Glomerular endothelial cell (primary cell): Measurements from ENCODE around the gene GPC6. TPM values are rescaled to one million over a fixed set of nuclear protein-coding genes. Genes with fewer than 3 reads are reported as not detected.

Experiments
- DNase-seq: peaks from one replicate; pipeline ENCODE4 v3.0.0-alpha.2; 2011; ENCODE audit warnings: low read depth, low spot score; ENCODE audit errors: extremely low read depth
- total RNA-seq: library from RNA; depleted of rRNA; stranded (reverse); fragments of >200 nt; gene quantifications from 2 replicates; pipeline ENCODE4 v1.2.3, GENCODE V29; 2015

GPC6 gene
- total RNA-seq, 1 donor from 2014 or later = 11.0 TPM

GRCh38 chr13:93765811-93766210 is 539.2 kb downstream of the GPC6 start:
- DNase-seq = no peak

- no peak for DNase-seq
These were observed 540.1 kb downstream of the GPC6 start for GRCh38 chr13:93766719-93767118.

- DNase-seq = no peak
These were observed 540.7 kb downstream of the GPC6 start for GRCh38 chr13:93767180-93767916.

- no peak for DNase-seq
These were observed 541.4 kb downstream of the GPC6 start for GRCh38 chr13:93767917-93768409.

DNA sequence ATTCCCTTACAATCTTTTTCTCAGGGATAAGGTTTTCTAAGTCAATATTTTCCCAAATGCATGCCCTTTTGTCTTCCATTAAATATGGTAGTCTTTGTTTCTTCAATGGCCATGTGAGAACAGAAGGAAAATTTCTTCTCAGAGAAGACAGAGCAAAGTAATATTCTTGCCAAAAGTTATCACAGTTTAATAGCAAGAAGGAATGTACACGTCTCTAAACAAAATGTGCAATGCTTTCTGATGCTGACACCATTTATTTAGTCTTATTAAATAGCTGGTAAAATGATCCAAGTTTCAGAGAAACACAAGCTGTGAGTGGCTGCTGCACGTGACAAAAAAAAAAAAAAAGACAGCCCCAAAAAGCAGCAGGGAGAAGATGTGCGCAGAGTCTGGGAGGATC is 542.5 kb downstream of the GPC6 start:
- no peak for DNase-seq

GRCh38 chr13:93769607-93770006 is 543.0 kb downstream of the GPC6 start:
- no peak for DNase-seq

DNA sequence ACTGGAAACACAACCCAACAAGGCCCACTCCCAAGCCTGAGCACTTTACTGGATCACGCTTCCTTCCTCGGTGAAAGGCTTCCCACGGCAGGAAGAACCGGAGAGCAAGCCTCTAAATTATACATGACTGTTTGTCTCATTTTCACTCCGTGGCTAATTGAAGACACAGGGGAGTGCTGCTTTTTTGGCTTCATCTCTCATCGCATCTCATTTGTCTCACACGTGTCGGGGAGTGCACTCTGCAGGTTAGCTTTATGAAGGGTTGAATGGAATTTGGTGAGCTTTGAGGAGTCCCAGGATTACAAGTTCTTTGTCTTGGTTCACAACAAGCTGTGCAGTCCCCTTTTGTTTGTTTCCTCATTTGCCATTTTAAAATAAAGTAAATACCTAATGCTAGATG is 544.6 kb downstream of the GPC6 start:
- DNase-seq = no peak

DNA sequence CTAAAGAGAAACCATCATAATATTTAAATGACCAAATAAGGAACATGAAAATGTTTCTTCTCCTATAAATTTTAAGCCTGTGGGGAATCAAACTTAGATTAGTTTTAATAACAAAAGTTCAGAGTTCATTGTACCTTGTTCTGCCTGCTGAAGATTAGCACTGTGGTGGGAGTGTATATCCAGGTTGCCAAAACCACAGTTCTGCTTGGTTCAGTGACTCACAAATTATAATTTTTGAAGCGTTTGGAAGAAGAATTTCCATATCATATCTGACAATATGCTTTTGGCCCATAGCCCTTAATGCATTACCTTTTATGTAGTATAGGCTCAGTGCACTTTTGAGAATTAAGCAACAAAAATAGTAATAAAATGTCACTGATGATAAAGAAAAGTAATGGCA is 545.2 kb downstream of the GPC6 start:
- no peak for DNase-seq

DNA sequence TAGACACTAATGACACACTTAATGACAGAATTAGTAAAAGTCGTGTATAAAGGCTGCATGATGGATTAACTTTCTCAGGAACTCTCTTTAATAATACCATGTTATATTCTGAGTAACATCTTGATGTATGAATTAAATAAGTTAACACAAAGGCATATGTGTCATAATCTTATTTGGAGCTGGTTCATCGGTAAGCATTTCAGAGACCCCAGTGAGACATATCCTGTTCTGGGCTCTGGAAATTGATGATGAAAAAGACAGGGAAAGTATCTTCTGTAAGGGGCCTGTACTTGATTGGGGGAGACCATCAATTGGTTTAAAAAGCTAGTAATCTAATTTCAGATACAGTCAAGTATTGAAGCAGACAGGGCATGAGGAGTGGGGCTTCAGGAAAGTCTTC is 547.9 kb downstream of the GPC6 start:
- DNase-seq = no peak

GRCh38 chr13:93775027-93775426 is 548.4 kb downstream of the GPC6 start:
- DNase-seq = no peak

GRCh38 chr13:93775507-93776108 is 549.0 kb downstream of the GPC6 start:
- no peak for DNase-seq

GRCh38 chr13:93776936-93777335 is 550.3 kb downstream of the GPC6 start:
- DNase-seq = no peak

- DNase-seq = no peak
These were observed 550.9 kb downstream of the GPC6 start for GRCh38 chr13:93777504-93777903.

DNA sequence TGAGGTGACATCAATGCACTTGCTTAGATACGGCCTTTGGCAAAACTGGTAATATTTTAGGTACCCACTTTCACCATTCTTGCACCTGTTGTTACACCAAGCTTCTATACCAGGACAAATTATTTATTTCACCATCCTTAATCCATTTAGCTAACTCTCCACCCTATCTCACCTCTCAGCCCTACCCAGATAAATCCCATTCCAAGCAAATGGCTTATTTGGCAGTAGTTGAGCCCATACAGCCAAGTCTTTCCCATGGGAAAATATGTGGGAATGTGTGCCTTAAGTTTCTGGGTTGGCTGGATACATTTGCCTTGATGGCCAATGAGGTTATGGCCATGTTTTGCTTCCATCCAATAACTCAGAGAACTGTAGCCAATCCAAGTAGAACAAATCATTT is 551.9 kb downstream of the GPC6 start:
- DNase-seq = no peak

DNA sequence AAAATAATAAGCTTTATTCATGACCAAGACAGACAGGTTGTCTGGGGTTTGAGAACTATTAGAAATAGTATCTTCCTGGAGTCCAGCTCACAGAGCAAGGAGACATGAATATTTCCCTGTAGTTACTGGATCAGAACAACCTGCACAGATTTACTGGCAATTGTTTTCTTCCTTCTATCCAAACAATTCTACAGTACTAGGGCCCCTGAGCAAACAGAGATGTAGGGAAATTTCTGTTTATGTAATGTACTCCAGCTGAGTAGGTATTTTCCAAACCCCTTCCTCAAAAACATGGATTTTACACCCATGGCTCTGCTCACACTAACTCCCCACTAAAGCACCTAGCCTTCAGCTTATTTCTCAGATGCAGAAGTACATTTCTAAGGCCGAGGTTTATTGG is 557.6 kb downstream of the GPC6 start:
- no peak for DNase-seq

GRCh38 chr13:93786846-93787489 is 560.4 kb downstream of the GPC6 start:
- no peak for DNase-seq

- DNase-seq = no peak
These were observed 561.8 kb downstream of the GPC6 start for GRCh38 chr13:93788456-93788855.

DNA sequence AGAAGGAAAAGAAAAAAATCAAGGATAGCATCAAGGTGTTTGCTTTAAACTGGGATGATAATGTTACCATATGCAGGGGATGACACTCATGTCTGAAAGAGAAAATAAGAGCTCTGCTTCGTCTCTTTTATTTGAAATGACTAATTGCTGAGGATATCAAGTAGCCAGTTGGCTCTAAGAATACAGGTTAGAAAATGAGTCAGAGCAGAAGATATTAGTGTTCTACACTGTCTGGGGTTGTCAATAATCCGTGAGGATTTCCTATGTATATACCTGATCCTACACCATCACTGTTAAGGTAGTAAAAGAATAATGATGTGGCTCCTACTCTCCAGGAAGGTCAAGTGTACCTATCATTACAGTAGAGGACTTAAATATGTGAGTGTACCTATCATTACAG is 562.5 kb downstream of the GPC6 start:
- DNase-seq = no peak

DNA sequence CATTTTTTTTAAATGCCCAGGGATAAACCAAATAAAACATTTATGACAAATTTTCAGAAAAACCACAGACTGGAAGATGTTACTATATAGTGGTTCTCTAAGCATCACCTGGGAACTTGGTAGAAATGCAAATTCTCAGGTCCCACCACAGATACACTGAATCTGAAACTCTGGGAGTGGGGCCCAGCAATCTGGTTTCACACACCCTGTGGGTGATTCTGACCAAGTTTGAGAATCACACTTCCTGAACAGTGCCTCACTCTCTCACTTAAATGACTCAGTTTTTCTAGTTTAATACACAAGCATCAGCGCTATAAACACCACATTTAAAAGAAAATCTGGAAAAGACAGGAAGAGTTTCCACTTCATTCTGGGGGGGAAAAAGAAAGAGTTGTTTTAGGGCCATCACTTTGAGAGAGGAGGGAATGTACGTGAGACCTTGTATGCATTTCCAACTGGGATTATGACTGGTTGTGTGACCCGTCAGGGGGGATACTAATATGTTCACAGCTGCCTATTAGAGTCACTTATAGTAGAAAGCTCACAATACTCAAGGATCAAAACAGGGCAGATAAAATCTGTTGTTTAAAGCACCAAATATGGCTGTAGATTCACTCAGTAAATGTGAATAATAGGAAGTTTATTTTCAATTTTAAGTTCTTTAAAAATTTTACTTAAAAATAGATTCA is 567.7 kb downstream of the GPC6 start:
- no peak for DNase-seq

DNA sequence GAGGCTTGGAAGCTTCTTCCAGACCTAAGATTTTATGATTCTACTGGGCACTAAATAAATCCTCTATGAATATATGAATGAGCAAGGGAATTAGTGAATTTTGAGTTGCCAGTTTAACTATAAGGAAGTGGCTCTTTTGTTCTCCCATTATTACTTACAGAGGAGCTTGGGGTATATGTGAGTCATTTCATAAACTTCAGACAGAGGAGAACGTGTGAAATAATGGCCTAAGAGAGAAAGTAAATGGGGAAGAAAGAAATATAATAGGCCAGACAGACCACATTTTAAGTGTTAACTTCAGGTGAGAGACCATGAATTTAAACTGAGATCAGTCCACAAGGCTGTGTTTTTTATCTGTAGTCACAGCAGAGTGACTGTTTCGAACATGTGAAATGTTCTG is 570.9 kb downstream of the GPC6 start:
- DNase-seq = no peak

DNA sequence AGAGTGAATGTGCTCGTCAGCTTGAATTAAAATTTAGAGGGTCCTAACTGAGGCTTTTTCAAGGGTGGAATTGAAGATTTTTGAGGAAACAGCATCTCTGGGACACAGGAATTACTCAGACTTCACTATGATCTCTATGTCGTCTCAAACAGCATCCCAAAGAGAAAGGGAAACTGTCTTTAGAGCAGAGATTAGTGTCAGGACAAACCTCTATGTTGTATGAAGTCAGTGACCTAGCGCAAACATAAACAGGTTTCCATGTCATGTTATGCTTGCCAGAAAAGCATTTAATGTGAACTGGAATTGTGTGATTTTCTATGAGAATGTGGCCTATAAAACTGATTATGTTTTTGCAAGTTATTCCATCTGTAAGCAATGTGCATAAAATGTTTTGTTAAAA is 573.7 kb downstream of the GPC6 start:
- no peak for DNase-seq
